ENCODE results near the gene RYR2.

DNA sequence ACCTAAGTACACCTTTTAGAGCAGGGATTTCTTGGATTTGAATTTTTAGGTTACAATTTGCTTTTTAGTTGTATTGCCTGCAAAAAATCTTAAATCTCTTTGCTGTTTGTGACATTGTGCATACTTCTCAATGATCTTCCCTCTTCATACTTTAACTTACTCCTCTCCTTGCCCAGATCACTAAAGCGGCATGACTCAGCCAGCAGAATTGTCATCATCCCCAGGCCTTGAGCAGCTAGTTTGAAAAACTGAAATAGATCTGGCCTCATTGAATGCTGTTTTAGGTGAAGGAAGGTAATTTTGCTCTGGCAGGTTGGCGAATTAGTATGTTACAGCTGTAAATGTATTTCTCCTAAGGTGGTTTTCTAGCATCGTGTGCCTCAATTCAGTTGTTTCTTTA lies 145.9 kb downstream of the RYR2 start:
- no peak for TF ChIP-seq EP300 (IDR thresholded peaks at IDR 0.05)
- TF ChIP-seq, protein P1, sequence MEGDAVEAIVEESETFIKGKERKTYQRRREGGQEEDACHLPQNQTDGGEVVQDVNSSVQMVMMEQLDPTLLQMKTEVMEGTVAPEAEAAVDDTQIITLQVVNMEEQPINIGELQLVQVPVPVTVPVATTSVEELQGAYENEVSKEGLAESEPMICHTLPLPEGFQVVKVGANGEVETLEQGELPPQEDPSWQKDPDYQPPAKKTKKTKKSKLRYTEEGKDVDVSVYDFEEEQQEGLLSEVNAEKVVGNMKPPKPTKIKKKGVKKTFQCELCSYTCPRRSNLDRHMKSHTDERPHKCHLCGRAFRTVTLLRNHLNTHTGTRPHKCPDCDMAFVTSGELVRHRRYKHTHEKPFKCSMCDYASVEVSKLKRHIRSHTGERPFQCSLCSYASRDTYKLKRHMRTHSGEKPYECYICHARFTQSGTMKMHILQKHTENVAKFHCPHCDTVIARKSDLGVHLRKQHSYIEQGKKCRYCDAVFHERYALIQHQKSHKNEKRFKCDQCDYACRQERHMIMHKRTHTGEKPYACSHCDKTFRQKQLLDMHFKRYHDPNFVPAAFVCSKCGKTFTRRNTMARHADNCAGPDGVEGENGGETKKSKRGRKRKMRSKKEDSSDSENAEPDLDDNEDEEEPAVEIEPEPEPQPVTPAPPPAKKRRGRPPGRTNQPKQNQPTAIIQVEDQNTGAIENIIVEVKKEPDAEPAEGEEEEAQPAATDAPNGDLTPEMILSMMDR (IDR thresholded peaks at IDR 0.05) = no peak

Data from suprapubic skin (tissue), 3 donors.